ENCODE results near the gene NKD1. TPM values are rescaled to one million over a fixed set of nuclear protein-coding genes. Genes with fewer than 3 reads are reported as not detected.

NKD1 gene
- total and polyA plus RNA-seq, 2 donors (not counting 1 experiment from before 2014, with no cell fraction given): 0.16 to 1.9 TPM

DNA sequence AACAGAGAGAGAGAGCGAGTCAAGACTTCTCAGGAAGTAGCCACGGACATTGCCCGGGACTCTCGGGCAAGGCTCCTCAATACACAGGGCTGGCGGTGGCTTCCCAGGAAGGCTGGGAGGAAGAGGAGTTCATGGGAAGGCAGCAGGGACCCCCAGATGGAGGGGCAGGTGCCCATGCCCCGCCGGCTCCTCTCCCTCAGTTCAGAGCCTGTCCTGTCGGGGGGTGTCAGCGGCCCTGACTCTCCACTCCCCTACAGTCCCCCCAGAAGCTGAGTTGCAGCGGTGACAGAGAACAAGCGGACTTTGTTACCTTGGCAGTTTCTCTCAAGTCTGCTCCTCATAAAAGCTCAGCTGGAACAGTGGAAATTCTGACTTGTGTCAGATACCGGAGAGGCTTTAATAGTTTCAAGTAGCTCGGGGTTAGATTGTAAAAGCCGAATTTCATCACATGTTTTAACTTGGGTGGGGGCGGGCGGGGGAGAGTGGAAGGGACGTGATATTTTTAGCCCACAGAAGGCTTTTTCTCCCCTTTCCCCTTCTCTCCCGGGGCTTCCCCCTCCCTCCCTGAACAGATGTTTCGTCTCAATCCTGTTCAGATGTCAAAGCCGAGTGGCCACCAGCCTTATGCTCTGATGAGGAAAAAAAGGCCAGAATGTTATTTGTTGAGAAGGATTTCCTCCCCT, 65.2 kb downstream of the NKD1 start:
- H3K4me3 Mint-ChIP-seq: no peak overlapping the region
- no peaks in the 10 kb centered on the region for H4K20me1 ChIP-seq (ENCODE audit: control insufficient read depth, insufficient read depth, low read length, poor library complexity, severe bottlenecking)
- H3K4me2 ChIP-seq (replicated peaks; ENCODE audit: low read depth, low read length, poor library complexity, severe bottlenecking): no peak overlapping the region
- DNase-seq: no peak
- H2AFZ ChIP-seq (ENCODE audit: insufficient read depth, low read depth, low read length, poor library complexity, severe bottlenecking): no peak overlapping the region
- H3K27me3 ChIP-seq (replicated peaks in 1 of 4; ENCODE audit: control extremely low read depth in 1 of 4, control insufficient read depth in 3 of 4, insufficient read depth in 4 of 4, low read length in 3 of 4): no peaks in the 10 kb centered on the region
- H3K4me1 ChIP-seq (ENCODE audit: control insufficient read depth in 2 of 2, insufficient read depth in 2 of 2, low read length in 2 of 2): no peaks in the 10 kb centered on the region
- H3K27ac Mint-ChIP-seq: no peak overlapping the region
- POLR2A ChIA-PET: interaction anchor here (0.6 kb wide), 1 partner anchor 111 kb away, joined by 5 read pairs; no protein-coding TSS in a partner anchor
- no peak for ATAC-seq (ENCODE audit: low read depth)
- peaks cover 9% of the 10 kb centered on the region for H3K27me3 Mint-ChIP-seq
- no peaks in the 10 kb centered on the region for H3K4me1 Mint-ChIP-seq
- no peak overlapping the region for H3K9ac ChIP-seq (ENCODE audit: low read length)
- no peaks in the 10 kb centered on the region for H3K36me3 ChIP-seq (replicated peaks in 1 of 2; ENCODE audit: control extremely low read depth in 1 of 2, control insufficient read depth in 1 of 2, extremely low read depth in 1 of 2, insufficient read depth in 2 of 2, low read length in 1 of 2)
- WGBS (ENCODE audit: insufficient coverage): 79% methylated on average over 11 of the region's 20 CpGs
- H3K4me3 ChIP-seq (ENCODE audit: control extremely low read depth in 1 of 5, extremely low read depth in 1 of 5, insufficient read depth in 1 of 5, low read depth in 2 of 5, low read length in 4 of 5): no peak overlapping the region
- no peaks in the 10 kb centered on the region for H3K79me2 ChIP-seq (ENCODE audit: control insufficient read depth, insufficient read depth, low read length)
- H3K27ac ChIP-seq (ENCODE audit: low read length in 2 of 2): no peak overlapping the region
- CTCF ChIA-PET: interaction anchor here (0.5 to 1.0 kb wide), 2 partner anchors 29 to 403 kb away, joined by 3 read pairs; no protein-coding TSS in a partner anchor
- TF ChIP-seq, protein P1, sequence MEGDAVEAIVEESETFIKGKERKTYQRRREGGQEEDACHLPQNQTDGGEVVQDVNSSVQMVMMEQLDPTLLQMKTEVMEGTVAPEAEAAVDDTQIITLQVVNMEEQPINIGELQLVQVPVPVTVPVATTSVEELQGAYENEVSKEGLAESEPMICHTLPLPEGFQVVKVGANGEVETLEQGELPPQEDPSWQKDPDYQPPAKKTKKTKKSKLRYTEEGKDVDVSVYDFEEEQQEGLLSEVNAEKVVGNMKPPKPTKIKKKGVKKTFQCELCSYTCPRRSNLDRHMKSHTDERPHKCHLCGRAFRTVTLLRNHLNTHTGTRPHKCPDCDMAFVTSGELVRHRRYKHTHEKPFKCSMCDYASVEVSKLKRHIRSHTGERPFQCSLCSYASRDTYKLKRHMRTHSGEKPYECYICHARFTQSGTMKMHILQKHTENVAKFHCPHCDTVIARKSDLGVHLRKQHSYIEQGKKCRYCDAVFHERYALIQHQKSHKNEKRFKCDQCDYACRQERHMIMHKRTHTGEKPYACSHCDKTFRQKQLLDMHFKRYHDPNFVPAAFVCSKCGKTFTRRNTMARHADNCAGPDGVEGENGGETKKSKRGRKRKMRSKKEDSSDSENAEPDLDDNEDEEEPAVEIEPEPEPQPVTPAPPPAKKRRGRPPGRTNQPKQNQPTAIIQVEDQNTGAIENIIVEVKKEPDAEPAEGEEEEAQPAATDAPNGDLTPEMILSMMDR (IDR thresholded peaks at IDR 0.05): no peak
- no peak for TF ChIP-seq EZH2 (IDR thresholded peaks at IDR 0.05; ENCODE audit: borderline replicate concordance, insufficient read depth, low read depth, low read length, poor library complexity, severe bottlenecking)
- intact Hi-C loops (cut with micrococcal nuclease): no loop called here
- peaks cover 0 to under 1% (median 0%) of the 10 kb centered on the region in 3 donors for H3K9me3 ChIP-seq (ENCODE audit: control extremely low read depth in 1 of 3, control insufficient read depth in 2 of 3, insufficient read depth in 1 of 3, low read length in 2 of 3)
- no peaks in the 10 kb centered on the region for H3K9me3 Mint-ChIP-seq (ENCODE audit: insufficient read depth)

GRCh38 chr16:50613964-50614474, 65.8 kb downstream of the NKD1 start:
- no peak overlapping the region for H3K27ac Mint-ChIP-seq

More at GRCh38 chr16:50613964-50614474, 65.8 kb downstream of the NKD1 start:
- H3K9ac ChIP-seq (ENCODE audit: low read length): no peak overlapping the region
- intact Hi-C loops (cut with micrococcal nuclease): no loop called here
- peaks cover 0 to 2% (median 0%) of the 10 kb centered on the region in 3 donors for H3K9me3 ChIP-seq (ENCODE audit: control extremely low read depth in 1 of 3, control insufficient read depth in 2 of 3, insufficient read depth in 1 of 3, low read length in 2 of 3)
- 93% methylated on average over 6 of the region's 7 CpGs for WGBS (ENCODE audit: insufficient coverage)
- no peak overlapping the region for H3K27ac ChIP-seq (ENCODE audit: low read length in 2 of 2)
- TF ChIP-seq, protein P1 (IDR thresholded peaks at IDR 0.05): no peak
- no peak for TF ChIP-seq EZH2 (IDR thresholded peaks at IDR 0.05; ENCODE audit: borderline replicate concordance, insufficient read depth, low read depth, low read length, poor library complexity, severe bottlenecking)
- Mint-ChIP-seq H3K4me3 (no peak overlapping the region), H3K27me3 (peaks cover 9% of the 10 kb centered on the region), H3K9me3 (ENCODE audit: insufficient read depth) (no peaks in the 10 kb centered on the region), H3K4me1 (no peaks in the 10 kb centered on the region)
- H3K36me3 ChIP-seq (replicated peaks in 1 of 2; ENCODE audit: control extremely low read depth in 1 of 2, control insufficient read depth in 1 of 2, extremely low read depth in 1 of 2, insufficient read depth in 2 of 2, low read length in 1 of 2): no peaks in the 10 kb centered on the region
- no peaks in the 10 kb centered on the region for H4K20me1 ChIP-seq (ENCODE audit: control insufficient read depth, insufficient read depth, low read length, poor library complexity, severe bottlenecking)
- ChIA-PET CTCF (interaction anchor here (0.5 to 1.0 kb wide), 2 partner anchors 28 to 403 kb away, joined by 3 read pairs; no protein-coding TSS in a partner anchor), POLR2A (no interaction called here)
- ATAC-seq (ENCODE audit: low read depth): no peak
- H2AFZ ChIP-seq (ENCODE audit: insufficient read depth, low read depth, low read length, poor library complexity, severe bottlenecking): no peak overlapping the region
- H3K79me2 ChIP-seq (ENCODE audit: control insufficient read depth, insufficient read depth, low read length): no peaks in the 10 kb centered on the region
- no peaks in the 10 kb centered on the region for H3K27me3 ChIP-seq (replicated peaks in 1 of 4; ENCODE audit: control extremely low read depth in 1 of 4, control insufficient read depth in 3 of 4, insufficient read depth in 4 of 4, low read length in 3 of 4)
- no peaks in the 10 kb centered on the region for H3K4me1 ChIP-seq (ENCODE audit: control insufficient read depth in 2 of 2, insufficient read depth in 2 of 2, low read length in 2 of 2)
- no peak overlapping the region for H3K4me3 ChIP-seq (ENCODE audit: control extremely low read depth in 1 of 5, extremely low read depth in 1 of 5, insufficient read depth in 1 of 5, low read depth in 2 of 5, low read length in 4 of 5)
- DNase-seq: no peak
- H3K4me2 ChIP-seq (replicated peaks; ENCODE audit: low read depth, low read length, poor library complexity, severe bottlenecking): no peak overlapping the region
